ENCODE measurements around the gene LRFN2.

The LRFN2 gene

GRCh38 chr6:40587240-40588069 is at the start of gene LRFN2:
Gene LRFN2, minus strand, starts transcription at chr6:40587364.
- DNase-seq (ENCODE audit: low read depth), result no peak

GRCh38 chr6:40634429-40634828 is 47.3 kb upstream of the LRFN2 start:
- no peak for DNase-seq (ENCODE audit: low read depth)

GRCh38 chr6:40631744-40632143 is 44.6 kb upstream of the LRFN2 start:
- DNase-seq (ENCODE audit: low read depth), result no peak

- DNase-seq (ENCODE audit: low read depth), result no peak
These were observed 43.3 kb upstream of the LRFN2 start for GRCh38 chr6:40630488-40630887.

- no peak for DNase-seq (ENCODE audit: low read depth)
These were observed 42.9 kb upstream of the LRFN2 start for GRCh38 chr6:40630051-40630450.

- no peak for DNase-seq (ENCODE audit: low read depth)
These were observed 42.3 kb upstream of the LRFN2 start for GRCh38 chr6:40629463-40629862.

GRCh38 chr6:40627316-40627715 is 40.2 kb upstream of the LRFN2 start:
- no peak for DNase-seq (ENCODE audit: low read depth)

GRCh38 chr6:40626886-40627285 is 39.7 kb upstream of the LRFN2 start:
- DNase-seq (ENCODE audit: low read depth), result no peak

- no peak for DNase-seq (ENCODE audit: low read depth)
These were observed 36.8 kb upstream of the LRFN2 start for GRCh38 chr6:40623932-40624331.

GRCh38 chr6:40623178-40623577 is 36.0 kb upstream of the LRFN2 start:
- DNase-seq (ENCODE audit: low read depth), result no peak

GRCh38 chr6:40620574-40621240 is 33.5 kb upstream of the LRFN2 start:
- no peak for DNase-seq (ENCODE audit: low read depth)

- DNase-seq (ENCODE audit: low read depth), result no peak
These were observed 27.5 kb upstream of the LRFN2 start for GRCh38 chr6:40614671-40615070.

GRCh38 chr6:40611912-40612311 is 24.7 kb upstream of the LRFN2 start:
- no peak for DNase-seq (ENCODE audit: low read depth)

- no peak for DNase-seq (ENCODE audit: low read depth)
These were observed 24.3 kb upstream of the LRFN2 start for GRCh38 chr6:40611434-40611833.

GRCh38 chr6:40610229-40610628 is 23.1 kb upstream of the LRFN2 start:
- no peak for DNase-seq (ENCODE audit: low read depth)

- DNase-seq (ENCODE audit: low read depth), result no peak
These were observed 19.8 kb upstream of the LRFN2 start for GRCh38 chr6:40606981-40607380.

- no peak for DNase-seq (ENCODE audit: low read depth)
These were observed 19.4 kb upstream of the LRFN2 start for GRCh38 chr6:40606526-40606925.

- no peak for DNase-seq (ENCODE audit: low read depth)
These were observed 16.9 kb upstream of the LRFN2 start for GRCh38 chr6:40604082-40604481.

GRCh38 chr6:40599555-40599954 is 12.4 kb upstream of the LRFN2 start:
- no peak for DNase-seq (ENCODE audit: low read depth)

- no peak for DNase-seq (ENCODE audit: low read depth)
These were observed 11.4 kb upstream of the LRFN2 start for GRCh38 chr6:40598516-40598915.

GRCh38 chr6:40597301-40597700 is 10.1 kb upstream of the LRFN2 start:
- no peak for DNase-seq (ENCODE audit: low read depth)

- DNase-seq (ENCODE audit: low read depth), result no peak
These were observed 1.3 kb upstream of the LRFN2 start for GRCh38 chr6:40588480-40588879.

GRCh38 chr6:40588070-40588384 is 863 bp upstream of the LRFN2 start:
- no peak for DNase-seq (ENCODE audit: low read depth)
